ENCODE data around the gene CEACAM19.

DNA sequence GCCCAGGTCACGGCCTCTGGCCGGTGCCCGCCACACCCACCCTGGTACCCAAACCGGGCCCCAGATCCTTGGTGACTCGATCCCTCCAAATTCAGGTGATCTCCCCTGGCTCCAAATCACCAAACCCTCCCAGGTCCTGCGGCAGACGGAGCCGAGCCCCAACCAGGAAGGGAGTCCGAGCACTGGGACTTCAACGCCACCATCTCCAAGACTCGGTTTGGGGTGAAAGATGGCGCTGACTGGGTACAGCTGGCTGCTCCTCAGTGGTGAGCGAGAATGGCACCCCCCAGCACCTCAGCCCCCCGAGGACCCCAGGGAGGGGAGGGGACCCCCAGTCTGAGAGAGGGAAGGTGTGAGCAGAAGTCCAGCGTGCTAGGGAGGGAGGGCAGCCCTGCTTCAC, 29.9 kb downstream of the CEACAM19 start:
- TF ChIP-seq, protein P1, sequence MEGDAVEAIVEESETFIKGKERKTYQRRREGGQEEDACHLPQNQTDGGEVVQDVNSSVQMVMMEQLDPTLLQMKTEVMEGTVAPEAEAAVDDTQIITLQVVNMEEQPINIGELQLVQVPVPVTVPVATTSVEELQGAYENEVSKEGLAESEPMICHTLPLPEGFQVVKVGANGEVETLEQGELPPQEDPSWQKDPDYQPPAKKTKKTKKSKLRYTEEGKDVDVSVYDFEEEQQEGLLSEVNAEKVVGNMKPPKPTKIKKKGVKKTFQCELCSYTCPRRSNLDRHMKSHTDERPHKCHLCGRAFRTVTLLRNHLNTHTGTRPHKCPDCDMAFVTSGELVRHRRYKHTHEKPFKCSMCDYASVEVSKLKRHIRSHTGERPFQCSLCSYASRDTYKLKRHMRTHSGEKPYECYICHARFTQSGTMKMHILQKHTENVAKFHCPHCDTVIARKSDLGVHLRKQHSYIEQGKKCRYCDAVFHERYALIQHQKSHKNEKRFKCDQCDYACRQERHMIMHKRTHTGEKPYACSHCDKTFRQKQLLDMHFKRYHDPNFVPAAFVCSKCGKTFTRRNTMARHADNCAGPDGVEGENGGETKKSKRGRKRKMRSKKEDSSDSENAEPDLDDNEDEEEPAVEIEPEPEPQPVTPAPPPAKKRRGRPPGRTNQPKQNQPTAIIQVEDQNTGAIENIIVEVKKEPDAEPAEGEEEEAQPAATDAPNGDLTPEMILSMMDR (IDR thresholded peaks at IDR 0.05; ENCODE audit: control extremely low read depth in 1 of 3, insufficient read depth in 1 of 3, low read depth in 1 of 3, low read length in 3 of 3) = no peak
- TF ChIP-seq RBBP5 (IDR thresholded peaks at IDR 0.05; ENCODE audit: borderline replicate concordance, low read depth, low read length) (no peak), POLR2A (IDR thresholded peaks at IDR 0.05; ENCODE audit: control extremely low read depth in 1 of 2, low read depth in 2 of 2, low read length in 2 of 2) (no peak), TEAD4 (IDR thresholded peaks at IDR 0.05; ENCODE audit: low read depth, low read length) (no peak), RAD21 (IDR thresholded peaks at IDR 0.05 in 1 of 2, conservative IDR thresholded peaks at IDR 0.05 in 1 of 2; ENCODE audit: low read depth in 2 of 2, low read length in 2 of 2) (no peak), EZH2 (IDR thresholded peaks at IDR 0.05; ENCODE audit: low read depth, low read length, severe bottlenecking) (no peak), ZNF274 (IDR thresholded peaks at IDR 0.05; ENCODE audit: borderline replicate concordance, extremely low read depth, low read length) (no peak), TAF7 (optimal IDR thresholded peaks at IDR 0.05; ENCODE audit: borderline replicate concordance, low read depth, low read length) (no peak), POLR2AphosphoS5 (IDR thresholded peaks at IDR 0.05; ENCODE audit: low read depth, low read length) (no peak), GTF2F1 (IDR thresholded peaks at IDR 0.05; ENCODE audit: borderline replicate concordance, low read depth, low read length) (no peak), RFX5 (IDR thresholded peaks at IDR 0.05; ENCODE audit: borderline replicate concordance, low read depth, low read length) (no peak), JUN (IDR thresholded peaks at IDR 0.05; ENCODE audit: low read depth, low read length) (no peak)
- TF ChIP-seq, protein P2, sequence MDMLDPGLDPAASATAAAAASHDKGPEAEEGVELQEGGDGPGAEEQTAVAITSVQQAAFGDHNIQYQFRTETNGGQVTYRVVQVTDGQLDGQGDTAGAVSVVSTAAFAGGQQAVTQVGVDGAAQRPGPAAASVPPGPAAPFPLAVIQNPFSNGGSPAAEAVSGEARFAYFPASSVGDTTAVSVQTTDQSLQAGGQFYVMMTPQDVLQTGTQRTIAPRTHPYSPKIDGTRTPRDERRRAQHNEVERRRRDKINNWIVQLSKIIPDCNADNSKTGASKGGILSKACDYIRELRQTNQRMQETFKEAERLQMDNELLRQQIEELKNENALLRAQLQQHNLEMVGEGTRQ (IDR thresholded peaks at IDR 0.05; ENCODE audit: low read length) = no peak
